Prostate gland (tissue), 2 donors: ENCODE measurements around the gene KRT76. TPM values are rescaled to one million over a fixed set of nuclear protein-coding genes. Genes with fewer than 3 reads are reported as not detected.

Source experiments
- DNase-seq: peaks from one replicate; pipeline ENCODE4 v3.0.0-alpha.2; 2019; ENCODE audit warnings: low spot score
- H3K27ac ChIP-seq, 2 donors: fragments of 200-600 bp; sonication (generic); 2 replicates each; pipeline ENCODE4 v1.5.1; 2017 to 2019
- H3K27me3 ChIP-seq: fragments of 200-600 bp; sonication (generic); replicated peaks from 2 replicates; pipeline ENCODE4 v1.5.1; 2019; ENCODE audit not compliant: insufficient read depth
- H3K36me3 ChIP-seq, 2 donors: fragments of 200-600 bp; sonication (generic); 1 replicate in 1 of 2; 2 replicates in 1 of 2; pipeline versions ENCODE4 v1.5.1 to v1.8.1; 2017 to 2019
- H3K4me1 ChIP-seq: fragments of 200-600 bp; sonication (generic); replicated peaks from 2 replicates; pipeline ENCODE4 v1.5.1; 2019
- H3K4me3 ChIP-seq, 2 donors: fragments of 200-600 bp; sonication (generic); 2 replicates each; pipeline ENCODE4 v1.5.1; 2017 to 2019
- H3K9me3 ChIP-seq: fragments of 200-600 bp; sonication (generic); 2 replicates; pipeline ENCODE4 v1.5.1; 2017
- CTCF ChIP-seq, 4 experiments: fragments of 200-600 bp in 2 of 4; fragments of 450-650 bp in 2 of 4; sonication (generic) in 2 of 4; IDR thresholded peaks; 1 replicate in 3 of 4; 2 replicates in 1 of 4; pipeline ENCODE4 v1.5.1; 2016 to 2019; ENCODE audit warnings: antibody characterized with exemption in 4 of 4, mild to moderate bottlenecking in 2 of 4, moderate library complexity in 2 of 4
- POLR2A ChIP-seq: fragments of 450-650 bp; IDR thresholded peaks from one replicate; pipeline ENCODE4 v1.6.1; 2016; ENCODE audit warnings: antibody characterized with exemption, mild to moderate bottlenecking
- POLR2AphosphoS5 ChIP-seq: sonication (generic); formaldehyde crosslinking; IDR thresholded peaks from one replicate; pipeline ENCODE4 v1.6.1; 2017; ENCODE audit warnings: antibody characterized with exemption
- WGBS: methylation state at CpG from one replicate; pipeline ENCODE4 v1.1.5; 2018; 5-methylcytosine and 5-hydroxymethylcytosine counted together
- intact Hi-C: fragments of 100-400 bp; cut with DNase I; formaldehyde crosslinking; loops from one replicate; pipeline ENCODE4 v1.14.2; 2022
- total RNA-seq, 2 donors: library from RNA; depleted of rRNA; stranded (reverse); fragments of >200 nt; gene quantifications; one replicate each; pipeline ENCODE4 v1.1.0, GENCODE V29; 2016

KRT76 gene
- total RNA-seq, 2 donors from 2014 or later: not detected

DNA sequence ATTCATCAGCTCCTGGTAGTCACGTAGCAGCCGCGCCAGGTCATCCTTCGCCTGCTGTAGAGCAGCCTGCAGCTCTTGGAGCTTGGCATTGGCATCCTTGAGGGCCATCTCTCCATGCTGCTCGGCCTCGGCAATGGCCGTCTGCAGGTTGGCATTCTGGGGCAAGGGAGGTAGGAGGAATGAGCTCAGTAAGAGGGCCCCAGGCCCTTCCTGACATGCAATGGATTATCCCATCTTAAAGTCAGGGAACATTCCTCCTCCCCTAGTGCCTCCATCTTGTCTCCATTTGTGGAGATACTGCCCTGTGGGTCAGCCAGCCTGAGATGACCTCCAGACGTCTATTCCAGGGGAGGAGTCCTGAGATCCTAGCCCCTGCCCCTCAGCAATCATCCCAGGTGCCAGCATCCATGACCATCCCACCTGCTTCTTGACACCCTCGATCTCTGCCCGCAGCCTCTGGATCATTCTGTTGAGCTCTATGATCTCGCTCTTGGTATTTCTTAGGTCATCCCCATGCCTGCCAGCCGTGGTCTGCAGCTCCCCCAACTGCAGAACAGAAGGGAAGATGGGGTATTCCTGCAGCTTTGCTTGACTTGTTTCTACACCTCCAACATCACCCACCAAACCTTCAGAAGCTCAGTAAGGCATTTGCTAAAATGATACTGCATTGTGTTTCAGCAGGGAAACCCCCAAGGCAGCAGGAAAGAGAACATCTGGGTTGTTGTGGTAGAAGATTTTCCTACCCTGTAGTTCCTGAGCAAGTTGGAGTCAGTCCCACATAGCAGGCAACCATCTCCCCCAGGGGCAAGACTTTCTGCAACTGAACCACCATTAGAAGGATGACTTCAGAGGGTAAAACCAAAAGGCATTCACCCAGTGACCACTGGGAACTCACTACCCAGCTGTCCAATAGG is 14.4 kb upstream of the KRT76 start:
- no peak for DNase-seq
- peaks cover 9% of the 10 kb centered on the region for H3K27me3 ChIP-seq
- no peaks in the 10 kb centered on the region for H3K4me1 ChIP-seq
- no peaks in the 10 kb centered on the region for H3K9me3 ChIP-seq
- no peak overlapping the region for H3K27ac ChIP-seq
- no peak for TF ChIP-seq POLR2A
- TF ChIP-seq CTCF (IDR thresholded peaks at IDR 0.05): no peak
- no peak for TF ChIP-seq POLR2AphosphoS5
- H3K36me3 ChIP-seq: no peaks in the 10 kb centered on the region
- 92% methylated on average over 11 of the region's 12 CpGs for WGBS
- no peak overlapping the region for H3K4me3 ChIP-seq
- intact Hi-C loops: no loop called here

- intact Hi-C loops: no loop called here
- Histone ChIP-seq H3K36me3 (no peaks in the 10 kb centered on the region), H3K27ac (no peak overlapping the region), H3K4me1 (no peaks in the 10 kb centered on the region), H3K4me3 (no peak overlapping the region), H3K9me3 (no peaks in the 10 kb centered on the region), H3K27me3 (peaks cover 9% of the 10 kb centered on the region)
- no peak for TF ChIP-seq POLR2AphosphoS5
- no peak for TF ChIP-seq CTCF (IDR thresholded peaks at IDR 0.05)
- no peak for TF ChIP-seq POLR2A
- DNase-seq: no peak
- WGBS: 65% methylated on average over 19 of the region's 19 CpGs
Observed at GRCh38 chr12:52790427-52791270, 13.5 kb upstream of the KRT76 start.

- no peaks in the 10 kb centered on the region for H3K9me3 ChIP-seq
- no peaks in the 10 kb centered on the region for H3K4me1 ChIP-seq
- no peak overlapping the region for H3K27ac ChIP-seq
- no peaks in the 10 kb centered on the region for H3K36me3 ChIP-seq
- TF ChIP-seq POLR2A (no peak), POLR2AphosphoS5 (no peak)
- WGBS: 29% methylated on average over 48 of the region's 50 CpGs
- no peak for DNase-seq
- intact Hi-C loops: no loop called here
- no peak overlapping the region for H3K4me3 ChIP-seq
- H3K27me3 ChIP-seq: peaks cover 11% of the 10 kb centered on the region
Observed at GRCh38 chr12:52789637-52790426, 12.7 kb upstream of the KRT76 start.

- DNase-seq: no peak
- Histone ChIP-seq H3K4me1 (no peaks in the 10 kb centered on the region), H3K27ac (no peak overlapping the region), H3K4me3 (no peak overlapping the region), H3K9me3 (no peaks in the 10 kb centered on the region), H3K27me3 (peaks cover 11% of the 10 kb centered on the region), H3K36me3 (no peaks in the 10 kb centered on the region)
- intact Hi-C loops: no loop called here
- TF ChIP-seq CTCF (IDR thresholded peaks at IDR 0.05) (no peak), POLR2AphosphoS5 (no peak), POLR2A (no peak)
- WGBS: 96% methylated on average over 11 of the region's 11 CpGs
Observed at GRCh38 chr12:52788876-52789636, 11.9 kb upstream of the KRT76 start.
